PFSK-1 (cell line): ENCODE results near the gene MEF2D.

ENCODE experiments used
- FOXP2 ChIP-seq: optimal IDR thresholded peaks from 2 replicates; pipeline ENCODE3; 2011; ENCODE audit warnings: borderline replicate concordance, control low read depth, inconsistent platforms; ENCODE audit not compliant: insufficient read depth; ENCODE audit errors: extremely low read length, extremely low read depth
- POLR2AphosphoS5 ChIP-seq: IDR thresholded peaks from 2 replicates; pipeline ENCODE4 v1.6.1; 2012; ENCODE audit warnings: low read depth, mild to moderate bottlenecking, control low read depth, low read length, moderate library complexity
- REST ChIP-seq, 2 experiments: IDR thresholded peaks; 2 replicates each; pipeline versions ENCODE4 v1.6.1 to v1.8.0; 2011 to 2012; ENCODE audit warnings: low read depth in 2 of 2, low read length in 2 of 2, control low read depth in 1 of 2, inconsistent platforms in 1 of 2, mild to moderate bottlenecking in 1 of 2, moderate library complexity in 1 of 2; ENCODE audit not compliant: insufficient read depth in 1 of 2
- SIN3A ChIP-seq: IDR thresholded peaks from 2 replicates; pipeline ENCODE4 v1.6.1; 2012; ENCODE audit warnings: mild to moderate bottlenecking, low read length, moderate library complexity, borderline replicate concordance; ENCODE audit not compliant: insufficient read depth
- TAF1 ChIP-seq: IDR thresholded peaks from 2 replicates; pipeline ENCODE4 v1.6.1; 2012; ENCODE audit warnings: low read length, control low read depth, borderline replicate concordance; ENCODE audit not compliant: insufficient read depth

- TF ChIP-seq REST (IDR thresholded peaks at IDR 0.05; ENCODE audit: insufficient read depth in 1 of 2, low read depth in 2 of 2, low read length in 2 of 2), result no peak
- TF ChIP-seq TAF1, result no peak
- no peak for TF ChIP-seq POLR2AphosphoS5
- no peak for TF ChIP-seq SIN3A
- no peak for TF ChIP-seq FOXP2
These were observed 45.7 kb upstream of the MEF2D start for GRCh38 chr1:156546267-156546666.
